ENCODE data around the gene APOBEC3B.

GRCh38 chr22:38986629-38987028 is 4.5 kb downstream of the APOBEC3B start:
- no peak for TF ChIP-seq EP300 (IDR thresholded peaks at IDR 0.05)
- TF ChIP-seq CTCF (IDR thresholded peaks at IDR 0.05), result no peak
- TF ChIP-seq POLR2A (IDR thresholded peaks at IDR 0.05), result no peak
- no peak for TF ChIP-seq POLR2AphosphoS5 (IDR thresholded peaks at IDR 0.05)
